GM21529 (cell line): Measurements from ENCODE around the gene TSPAN4.

Source experiments
- ATAC-seq: cut with Tn5 transposase; IDR thresholded peaks from one replicate; pipeline ENCODE4 v1.9.1; 2021; ENCODE audit not compliant: unreplicated experiment

The TSPAN4 gene

GRCh38 chr11:803770-804598 lies 38.7 kb upstream of the TSPAN4 start:
- ATAC-seq: no peak

DNA sequence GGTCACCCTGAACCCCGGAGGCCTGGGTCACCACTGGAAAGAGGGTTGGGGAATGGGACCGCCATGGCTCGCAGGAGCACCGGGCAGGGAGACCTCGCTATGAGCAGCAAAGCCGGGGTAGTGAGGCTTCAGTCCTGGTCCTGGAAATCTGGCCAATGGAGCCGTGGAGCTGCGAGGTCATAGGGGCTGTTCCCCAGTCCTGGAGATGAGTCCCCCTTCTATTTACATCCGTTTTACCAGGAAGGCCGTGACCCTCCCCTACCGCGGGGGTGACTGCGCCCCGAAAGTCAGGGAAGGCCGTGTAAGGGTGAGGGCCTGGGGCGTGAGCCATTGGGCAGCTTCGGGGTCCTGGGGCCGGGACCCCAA lies 38.1 kb upstream of the TSPAN4 start:
- ATAC-seq: no peak

- ATAC-seq: peak; percentile 1
These were observed 34.0 kb upstream of the TSPAN4 start for GRCh38 chr11:808427-809286.

GRCh38 chr11:809287-810039 lies 33.2 kb upstream of the TSPAN4 start, which contains the start of gene RPLP2:
Gene RPLP2 (plus strand): TSS chr11:809967. CDS start chr11:810235, 268 bp downstream.
- ATAC-seq: peak; percentile 72

DNA sequence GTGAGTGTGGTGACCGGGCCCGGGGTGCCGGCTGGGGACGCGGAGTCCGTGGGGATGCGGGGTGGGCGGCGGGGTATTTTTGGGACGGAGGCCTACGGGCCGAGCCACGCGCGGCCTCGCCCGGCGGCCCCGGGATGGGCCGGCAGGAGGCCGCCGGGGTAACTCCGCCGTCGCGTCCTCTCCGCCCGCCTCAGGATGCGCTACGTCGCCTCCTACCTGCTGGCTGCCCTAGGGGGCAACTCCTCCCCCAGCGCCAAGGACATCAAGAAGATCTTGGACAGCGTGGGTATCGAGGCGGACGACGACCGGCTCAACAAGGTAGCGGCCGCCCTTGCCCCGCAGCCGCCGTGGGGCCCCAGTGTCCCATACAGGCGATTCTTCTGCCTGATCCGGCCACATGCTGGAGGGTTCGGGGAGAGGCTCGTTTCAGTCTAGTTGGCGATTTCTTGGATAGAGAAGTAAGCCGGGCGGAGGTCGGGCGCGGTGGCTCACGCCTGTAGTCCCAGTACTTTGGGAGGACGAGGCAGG lies 32.5 kb upstream of the TSPAN4 start:
- no peak for ATAC-seq

DNA sequence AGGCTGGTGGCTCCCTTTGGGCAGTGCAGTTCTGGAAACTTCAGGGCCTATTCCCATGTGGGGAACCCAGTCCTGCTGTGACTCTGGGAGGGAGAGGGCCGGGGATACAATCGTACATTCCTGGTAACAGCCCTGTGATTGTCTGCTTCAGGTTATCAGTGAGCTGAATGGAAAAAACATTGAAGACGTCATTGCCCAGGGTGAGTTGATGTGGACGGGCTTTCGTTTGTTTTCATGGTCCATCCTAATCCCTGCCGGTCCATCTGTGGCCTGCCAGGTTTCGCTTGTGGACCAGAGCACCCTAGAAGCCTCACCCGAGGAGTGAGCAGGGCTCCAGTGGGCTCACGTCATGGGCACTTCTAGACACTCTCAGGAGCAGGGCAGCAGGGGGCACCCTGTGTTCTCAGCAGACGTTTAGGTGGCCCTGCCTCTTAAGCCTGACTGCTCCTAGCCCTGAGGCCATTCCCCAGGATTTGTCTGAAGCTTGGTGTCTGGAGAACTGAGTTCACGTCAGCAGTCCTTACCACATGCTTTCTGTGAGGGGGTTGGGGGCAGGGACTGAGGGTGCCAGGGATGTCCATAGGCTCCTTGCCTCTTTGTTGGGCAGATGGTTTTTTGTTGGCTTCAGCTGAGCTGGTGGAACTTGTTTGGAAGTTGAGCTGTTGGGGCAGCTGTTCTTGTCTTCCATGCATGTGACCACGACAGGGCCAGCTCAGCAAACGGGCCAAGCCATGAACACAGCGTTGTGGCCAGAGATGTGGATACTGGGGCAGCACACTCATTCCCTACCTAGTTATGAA lies 31.0 kb upstream of the TSPAN4 start:
- no peak for ATAC-seq

- no peak for ATAC-seq
These were observed 30.3 kb upstream of the TSPAN4 start for GRCh38 chr11:812390-812789.

GRCh38 chr11:813072-813455 lies 29.6 kb upstream of the TSPAN4 start:
- no peak for ATAC-seq

DNA sequence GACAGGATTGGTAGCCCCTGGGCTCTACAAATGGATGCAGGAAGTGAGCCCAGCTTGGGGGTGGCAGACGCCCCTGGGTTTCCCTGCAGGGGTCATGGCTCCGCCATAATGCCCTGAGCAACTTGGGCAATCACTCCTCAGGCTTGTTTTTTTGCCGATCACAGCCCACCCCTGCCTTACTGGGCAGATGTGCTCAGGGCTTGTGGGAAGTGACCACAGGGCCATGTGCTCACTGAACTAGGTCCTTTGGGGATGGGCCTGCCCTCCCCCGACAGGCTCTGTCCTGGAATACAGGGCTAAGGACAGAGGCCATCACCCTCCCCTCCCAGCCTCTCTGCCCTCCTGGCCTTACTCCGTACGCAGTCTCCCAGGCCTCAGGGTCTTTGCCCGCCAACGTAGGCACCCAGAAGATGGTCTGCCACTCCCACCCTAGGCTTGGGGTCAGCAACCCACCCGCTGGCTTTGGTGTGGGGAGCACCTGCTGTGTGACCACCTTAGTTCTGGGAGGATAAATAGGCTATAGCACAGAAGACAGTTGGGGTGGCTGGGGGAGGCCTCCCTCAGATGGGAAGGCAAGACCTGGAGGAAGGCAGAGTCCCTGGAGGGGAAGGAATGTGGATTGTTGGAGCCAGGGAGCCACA lies 29.1 kb upstream of the TSPAN4 start:
- no peak for ATAC-seq

GRCh38 chr11:815675-816432 lies 26.8 kb upstream of the TSPAN4 start:
- ATAC-seq: no peak

- ATAC-seq: no peak
These were observed 26.2 kb upstream of the TSPAN4 start for GRCh38 chr11:816433-816779.

DNA sequence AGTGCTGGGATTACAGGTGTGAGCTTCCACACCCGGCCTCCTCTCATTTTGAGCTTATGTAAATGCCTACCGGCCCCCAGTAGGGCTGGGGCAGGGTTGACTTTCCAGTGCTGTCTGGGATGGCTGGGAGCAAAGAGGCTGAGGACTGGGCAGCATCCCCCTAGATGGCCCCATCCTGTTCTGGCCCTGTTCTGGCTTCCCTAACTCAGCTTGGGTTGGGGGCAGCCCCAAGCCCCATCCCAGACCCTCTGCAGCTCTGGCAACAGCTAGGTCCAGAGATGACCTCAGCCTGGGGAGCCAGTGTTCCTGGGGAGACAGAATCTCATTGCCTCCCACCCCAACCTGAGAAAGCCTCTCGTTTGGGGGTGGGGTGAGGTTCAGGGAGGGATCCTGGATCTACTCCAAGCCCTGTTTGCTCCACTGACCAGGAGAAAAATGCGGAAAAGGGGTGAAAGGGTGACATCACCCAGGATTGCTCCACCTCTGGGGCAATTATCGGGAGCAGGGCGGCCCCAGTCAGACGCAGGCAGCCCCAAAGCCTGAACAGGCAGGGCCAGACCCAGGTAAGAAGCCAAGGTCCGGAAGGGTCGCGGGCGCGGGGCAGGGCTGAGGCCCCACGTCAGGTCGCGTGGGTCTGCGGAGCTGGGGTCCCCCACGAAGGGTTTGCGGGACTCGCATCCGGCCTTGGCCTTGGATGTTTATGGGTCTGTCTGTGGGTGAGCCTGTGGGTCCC lies 24.1 kb upstream of the TSPAN4 start, which contains the start of gene PNPLA2:
PNPLA2 (plus strand) TSS at position 519 of the 733 bp plus-strand sequence. CDS start 805 bp downstream, outside the sequence.
- no peak for ATAC-seq

DNA sequence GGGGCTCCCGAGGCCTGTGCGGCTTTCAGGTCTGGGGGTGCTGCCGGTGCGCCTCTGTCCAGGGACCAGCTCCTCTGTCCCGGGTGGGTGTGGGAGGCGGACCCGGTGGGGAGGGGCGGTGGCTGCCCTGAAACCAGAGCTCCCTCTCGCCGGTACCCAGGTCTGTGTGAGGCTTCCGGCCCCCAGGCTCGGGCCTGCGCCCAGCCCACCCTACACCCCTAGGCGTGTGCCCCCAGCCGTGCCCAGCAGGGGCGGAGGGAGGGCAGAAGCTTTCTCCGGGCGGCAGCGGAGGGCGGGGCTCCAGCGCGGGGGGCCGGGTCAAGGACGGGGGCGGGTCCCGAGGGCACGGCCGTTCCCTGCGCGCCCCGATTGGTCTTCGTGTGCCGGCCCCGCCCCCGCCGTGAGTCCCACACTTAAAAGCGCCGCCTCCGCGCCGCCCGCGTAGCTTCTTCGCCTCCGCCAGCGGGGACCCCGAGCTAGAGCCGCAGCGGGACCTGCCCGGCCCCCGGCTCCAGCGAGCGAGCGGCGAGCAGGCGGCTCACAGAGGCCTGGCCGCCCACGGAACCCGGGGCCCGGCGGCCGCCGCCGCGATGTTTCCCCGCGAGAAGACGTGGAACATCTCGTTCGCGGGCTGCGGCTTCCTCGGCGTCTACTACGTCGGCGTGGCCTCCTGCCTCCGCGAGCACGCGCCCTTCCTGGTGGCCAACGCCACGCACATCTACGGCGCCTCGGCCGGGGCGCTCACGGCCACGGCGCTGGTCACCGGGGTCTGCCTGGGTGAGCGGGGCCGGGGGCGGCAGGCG lies 23.3 kb upstream of the TSPAN4 start:
- peak; percentile 62 for ATAC-seq

GRCh38 chr11:819943-820649 lies 22.6 kb upstream of the TSPAN4 start:
- peak; percentile 69 for ATAC-seq

DNA sequence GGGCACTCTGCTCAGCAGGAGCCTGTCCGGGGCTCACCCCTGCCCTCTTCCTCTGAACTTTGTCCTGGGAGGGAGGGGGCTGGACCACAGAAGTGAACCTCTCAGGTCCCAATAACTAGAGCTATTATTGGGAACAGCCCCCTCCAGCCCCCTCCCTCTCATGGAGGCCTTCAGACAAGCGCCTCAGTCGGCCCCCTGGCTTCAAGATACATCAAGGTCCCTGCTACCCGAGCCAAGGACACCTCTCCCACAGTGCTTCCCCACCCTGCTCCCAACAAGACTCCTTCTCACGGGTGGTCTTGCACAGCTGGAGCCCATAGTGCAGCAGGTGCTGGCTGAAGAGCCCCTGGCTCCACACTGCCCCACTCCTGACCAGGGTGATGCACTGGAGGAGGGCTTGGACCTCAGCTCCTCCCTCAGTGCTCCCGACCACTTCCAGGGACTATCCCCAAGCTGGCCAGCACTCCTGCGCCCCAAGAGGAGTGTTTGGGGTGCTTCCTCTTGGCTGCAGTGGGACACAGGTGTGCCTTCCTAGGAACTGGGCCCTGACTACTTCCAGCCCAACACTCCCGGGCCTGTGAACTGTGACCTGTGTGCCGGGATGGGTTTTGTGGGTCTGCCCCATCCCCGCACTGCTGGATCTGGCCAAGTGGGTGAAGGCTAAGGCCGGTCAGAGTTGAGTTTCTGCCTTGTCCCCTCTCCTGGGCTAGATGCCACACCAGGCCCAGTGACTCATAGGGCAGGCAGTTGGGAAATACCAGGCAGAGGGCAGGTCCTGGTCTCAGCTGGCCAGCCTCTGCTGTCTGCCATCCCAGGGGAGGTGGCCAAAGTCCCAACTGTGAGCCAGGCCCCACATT lies 21.8 kb upstream of the TSPAN4 start:
- no peak for ATAC-seq
